ENCODE measurements around the gene ADGRF5. TPM values are rescaled to one million over a fixed set of nuclear protein-coding genes. Genes with fewer than 3 reads are reported as not detected.

Gene ADGRF5
- total RNA-seq, 1 donor from 2014 or later, result 0.03 TPM

GRCh38 chr6:46931416-46931815 is 9.7 kb upstream of the ADGRF5 start:
- DNase-seq (ENCODE audit: low read depth), result no peak

GRCh38 chr6:46930331-46930730 is 8.6 kb upstream of the ADGRF5 start:
- DNase-seq (ENCODE audit: low read depth), result no peak

GRCh38 chr6:46927066-46927465 is 5.3 kb upstream of the ADGRF5 start:
- no peak for DNase-seq (ENCODE audit: low read depth)

- peak; percentile 27 for DNase-seq (ENCODE audit: low read depth)
Measured at GRCh38 chr6:46926481-46926880, 4.7 kb upstream of the ADGRF5 start.

GRCh38 chr6:46925563-46926253 is 4.0 kb upstream of the ADGRF5 start:
- peak; percentile 64 for DNase-seq (ENCODE audit: low read depth)

GRCh38 chr6:46923476-46923875 is 1.7 kb upstream of the ADGRF5 start:
- DNase-seq (ENCODE audit: low read depth), result no peak

GRCh38 chr6:46921059-46921458 is 679 bp downstream of the ADGRF5 start:
- no peak for DNase-seq (ENCODE audit: low read depth)

- DNase-seq (ENCODE audit: low read depth), result peak; percentile 30
Measured at GRCh38 chr6:46918806-46919205, 2.9 kb downstream of the ADGRF5 start.

GRCh38 chr6:46917002-46917545 is 4.7 kb downstream of the ADGRF5 start:
- DNase-seq (ENCODE audit: low read depth), result no peak

- DNase-seq (ENCODE audit: low read depth), result no peak
Measured at GRCh38 chr6:46915866-46916265, 5.9 kb downstream of the ADGRF5 start.

GRCh38 chr6:46915380-46915779 is 6.4 kb downstream of the ADGRF5 start:
- DNase-seq (ENCODE audit: low read depth), result no peak

GRCh38 chr6:46914279-46914810 is 7.4 kb downstream of the ADGRF5 start:
- no peak for DNase-seq (ENCODE audit: low read depth)

GRCh38 chr6:46909371-46909770 is 12.4 kb downstream of the ADGRF5 start:
- no peak for DNase-seq (ENCODE audit: low read depth)

- DNase-seq (ENCODE audit: low read depth), result no peak
Measured at GRCh38 chr6:46906776-46907175, 15.0 kb downstream of the ADGRF5 start.

GRCh38 chr6:46904117-46904516 is 17.6 kb downstream of the ADGRF5 start:
- no peak for DNase-seq (ENCODE audit: low read depth)

- peak; percentile 63 for DNase-seq (ENCODE audit: low read depth)
Measured at GRCh38 chr6:46903175-46903574, 18.6 kb downstream of the ADGRF5 start.

- DNase-seq (ENCODE audit: low read depth), result no peak
Measured at GRCh38 chr6:46901882-46902314, 19.8 kb downstream of the ADGRF5 start.

GRCh38 chr6:46900266-46900665 is 21.5 kb downstream of the ADGRF5 start:
- no peak for DNase-seq (ENCODE audit: low read depth)

- no peak for DNase-seq (ENCODE audit: low read depth)
Measured at GRCh38 chr6:46899659-46900058, 22.1 kb downstream of the ADGRF5 start.

GRCh38 chr6:46898006-46898405 is 23.7 kb downstream of the ADGRF5 start:
- DNase-seq (ENCODE audit: low read depth), result no peak

- no peak for DNase-seq (ENCODE audit: low read depth)
Measured at GRCh38 chr6:46896871-46897270, 24.9 kb downstream of the ADGRF5 start.

- no peak for DNase-seq (ENCODE audit: low read depth)
Measured at GRCh38 chr6:46895930-46896329, 25.8 kb downstream of the ADGRF5 start.

GRCh38 chr6:46894433-46894832 is 27.3 kb downstream of the ADGRF5 start:
- no peak for DNase-seq (ENCODE audit: low read depth)

All from myocyte (in vitro differentiated cells).